ENCODE data around the gene NR4A1. TPM values are rescaled to one million over a fixed set of nuclear protein-coding genes. Genes with fewer than 3 reads are reported as not detected.

The NR4A1 gene
- total RNA-seq, 1 donor from 2014 or later, result 55.5 TPM

GRCh38 chr12:52085682-52086180 lies 34.5 kb downstream of the NR4A1 start:
- H3K4me1 ChIP-seq, result peaks cover 27% of the 10 kb centered on the region
- H3K9me3 ChIP-seq (replicated peaks), result no peaks in the 10 kb centered on the region
- peaks cover 64% of the 10 kb centered on the region for H3K27me3 ChIP-seq (ENCODE audit: low read depth)
- no peak overlapping the region for H3K4me3 ChIP-seq
- no peak overlapping the region for H3K27ac ChIP-seq (replicated peaks)
- H3K36me3 ChIP-seq, result no peaks in the 10 kb centered on the region
- intact Hi-C loops (cut with micrococcal nuclease), result no loop called here
- DNase-seq, result no peak
- TF ChIP-seq CTCF (IDR thresholded peaks at IDR 0.05; ENCODE audit: borderline replicate concordance), result no peak

- Histone ChIP-seq H3K27me3 (ENCODE audit: low read depth) (peaks cover 71% of the 10 kb centered on the region), H3K27ac (replicated peaks) (no peak overlapping the region), H3K36me3 (no peaks in the 10 kb centered on the region), H3K4me1 (peaks cover 21% of the 10 kb centered on the region), H3K9me3 (replicated peaks) (no peaks in the 10 kb centered on the region), H3K4me3 (no peak overlapping the region)
- no peak for TF ChIP-seq CTCF (IDR thresholded peaks at IDR 0.05; ENCODE audit: borderline replicate concordance)
- intact Hi-C loops (cut with micrococcal nuclease), result no loop called here
- DNase-seq, result no peak
These were observed 35.1 kb downstream of the NR4A1 start for GRCh38 chr12:52086366-52086765.

DNA sequence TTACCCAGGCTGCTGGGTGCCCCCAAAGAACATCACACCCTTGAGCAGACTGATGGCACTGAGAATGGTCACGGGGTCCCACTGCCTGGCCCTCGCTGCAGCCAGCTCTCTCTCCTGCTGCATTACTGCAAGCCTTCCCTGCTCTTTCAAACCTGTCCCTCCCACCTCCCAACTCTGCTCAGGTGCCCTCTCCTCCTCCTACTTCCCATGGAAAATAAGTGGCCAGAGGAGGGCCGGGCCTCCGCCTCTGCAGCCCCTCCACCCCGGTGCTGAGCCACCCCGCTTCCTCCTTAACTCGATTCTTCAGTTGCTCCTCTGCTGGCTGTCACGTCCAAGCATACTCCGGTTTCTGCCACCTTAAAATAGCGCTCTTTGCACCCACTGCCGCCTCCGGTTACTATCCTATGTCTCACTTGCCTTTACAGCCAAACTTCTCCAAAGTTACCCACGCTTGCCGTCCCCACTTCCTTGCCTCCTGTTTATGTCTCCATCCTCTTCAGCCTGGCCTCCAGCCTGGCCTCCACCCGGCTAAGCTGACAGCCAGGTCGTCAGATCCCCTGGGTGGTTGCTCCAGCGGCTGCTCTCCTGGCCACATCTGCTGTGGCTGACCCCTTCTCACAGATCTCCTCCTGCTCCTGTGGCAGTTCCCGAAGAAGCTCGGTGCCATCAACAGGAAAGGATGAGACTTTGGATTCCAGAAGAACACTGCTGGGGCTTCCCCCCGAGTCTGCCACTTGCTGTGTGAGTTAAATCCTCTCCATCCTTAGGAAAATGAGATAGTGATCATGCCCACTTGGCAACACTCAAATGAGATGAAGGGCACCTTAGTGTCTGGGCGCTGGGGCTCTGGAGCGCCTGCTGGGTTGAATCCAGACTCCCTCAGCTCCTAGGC lies 35.9 kb downstream of the NR4A1 start:
- DNase-seq, result no peak
- TF ChIP-seq CTCF (IDR thresholded peaks at IDR 0.05; ENCODE audit: borderline replicate concordance), result no peak
- Histone ChIP-seq H3K27me3 (ENCODE audit: low read depth) (peaks cover 79% of the 10 kb centered on the region), H3K4me1 (peaks cover 12% of the 10 kb centered on the region), H3K9me3 (replicated peaks) (no peaks in the 10 kb centered on the region), H3K36me3 (no peaks in the 10 kb centered on the region), H3K27ac (replicated peaks) (no peak overlapping the region), H3K4me3 (no peak overlapping the region)
- intact Hi-C loops (cut with micrococcal nuclease), result no loop called here

DNA sequence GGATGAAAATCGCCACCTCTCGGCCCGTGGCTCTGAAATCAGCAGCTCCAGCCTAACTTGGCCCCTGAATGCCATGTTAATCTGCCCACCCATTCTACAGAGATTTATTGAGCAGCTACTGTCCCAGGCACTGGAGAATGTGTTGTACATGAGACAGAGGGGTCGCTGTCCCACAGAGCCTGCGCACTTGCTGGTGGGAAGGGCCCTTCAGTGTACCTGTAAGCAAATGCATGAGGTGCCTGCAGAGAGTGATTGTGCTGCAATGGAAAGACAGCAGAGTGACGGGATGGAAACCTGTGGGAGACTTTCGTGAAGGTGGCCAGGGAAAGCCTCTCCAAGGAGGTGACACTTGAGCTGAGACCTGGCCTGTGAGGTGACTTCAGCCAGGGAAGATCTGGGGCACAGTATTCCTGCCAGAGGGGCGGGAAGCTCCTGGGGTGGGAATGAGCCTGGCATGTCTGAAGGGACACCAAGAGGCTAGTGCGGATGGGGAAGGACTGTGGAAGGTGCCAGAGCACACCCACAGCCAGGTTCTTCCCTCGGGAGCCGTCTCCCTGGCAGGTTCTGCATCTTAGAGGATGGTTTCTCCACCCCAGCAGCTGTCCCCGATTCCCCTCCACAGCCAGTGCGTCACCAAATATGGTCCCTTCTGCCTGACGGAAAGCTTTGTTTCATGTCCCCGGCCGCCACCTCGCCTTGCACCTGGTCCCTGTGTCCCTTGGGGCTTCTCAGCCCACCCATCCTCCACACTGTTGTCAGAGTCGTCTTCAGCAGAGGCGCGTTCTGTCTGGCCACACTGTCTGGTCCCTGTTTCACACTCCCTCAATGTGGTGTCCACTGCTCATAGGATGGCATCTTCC lies 36.9 kb downstream of the NR4A1 start:
- Histone ChIP-seq H3K9me3 (replicated peaks) (no peaks in the 10 kb centered on the region), H3K4me1 (peaks cover 2% of the 10 kb centered on the region), H3K27me3 (ENCODE audit: low read depth) (peaks cover 86% of the 10 kb centered on the region), H3K4me3 (no peak overlapping the region), H3K36me3 (no peaks in the 10 kb centered on the region), H3K27ac (replicated peaks) (no peak overlapping the region)
- no peak for DNase-seq
- intact Hi-C loops (cut with micrococcal nuclease), result no loop called here
- TF ChIP-seq CTCF (IDR thresholded peaks at IDR 0.05; ENCODE audit: borderline replicate concordance), result no peak

DNA sequence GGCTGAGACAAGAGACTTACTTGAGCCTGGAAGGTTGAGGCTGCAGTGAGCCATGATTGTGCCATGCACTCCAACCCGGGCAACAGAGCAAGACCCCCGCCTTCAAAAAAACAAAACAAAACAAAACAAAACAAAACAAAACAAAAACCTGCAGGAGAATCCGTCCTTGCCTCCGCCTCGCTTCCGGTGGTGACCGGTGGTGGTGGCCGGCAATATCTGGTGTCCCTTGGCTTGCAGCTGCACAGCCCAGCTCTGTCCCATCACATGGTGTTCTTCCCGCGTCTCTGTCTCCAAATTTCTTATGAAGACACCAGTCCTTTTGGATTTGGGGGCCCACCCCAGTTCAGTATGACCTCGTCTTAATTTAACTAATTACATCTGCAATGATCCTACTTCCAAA lies 38.2 kb downstream of the NR4A1 start:
- Histone ChIP-seq H3K27ac (replicated peaks) (no peak overlapping the region), H3K4me3 (no peak overlapping the region), H3K9me3 (replicated peaks) (no peaks in the 10 kb centered on the region), H3K27me3 (ENCODE audit: low read depth) (peaks cover 92% of the 10 kb centered on the region), H3K36me3 (no peaks in the 10 kb centered on the region), H3K4me1 (no peaks in the 10 kb centered on the region)
- intact Hi-C loops (cut with micrococcal nuclease), result no loop called here
- DNase-seq, result no peak
- TF ChIP-seq CTCF (IDR thresholded peaks at IDR 0.05; ENCODE audit: borderline replicate concordance), result no peak

Data from left ventricle myocardium inferior (tissue), 1 donor.